MM.1S (cell line): Measurements from ENCODE around the gene ZNF428.

Experiments
- DNase-seq: peaks from one replicate; pipeline ENCODE4 v3.0.0-alpha.2; 2015
- H2AFZ ChIP-seq: fragments of 300-600 bp; sonication (generic); 2 replicates; pipeline ENCODE4 v1.6.0; 2016; ENCODE audit warnings: antibody characterized with exemption, low read length
- H3F3A ChIP-seq: fragments of 300-600 bp; sonication (generic); 2 replicates; pipeline ENCODE4 v1.6.1; 2016; ENCODE audit warnings: mild to moderate bottlenecking, antibody characterized with exemption, low read length, moderate library complexity, mixed read lengths; ENCODE audit not compliant: insufficient read depth
- H3K27ac ChIP-seq: fragments of 300-600 bp; sonication (generic); 2 replicates; pipeline ENCODE4 v1.5.1; 2016; ENCODE audit warnings: mild to moderate bottlenecking, low read length
- H3K27me3 ChIP-seq: fragments of 300-600 bp; sonication (generic); replicated peaks from 2 replicates; pipeline ENCODE4 v1.6.0; 2016; ENCODE audit warnings: low read length; ENCODE audit not compliant: insufficient read depth
- H3K36me3 ChIP-seq: fragments of 300-600 bp; sonication (generic); replicated peaks from 2 replicates; pipeline ENCODE4 v1.6.1; 2016; ENCODE audit warnings: mild to moderate bottlenecking, low read length, mixed read lengths; ENCODE audit not compliant: insufficient read depth
- H3K4me1 ChIP-seq: fragments of 300-600 bp; sonication (generic); 2 replicates; pipeline ENCODE4 v1.6.1; 2016; ENCODE audit warnings: low read length, mixed read lengths
- H3K4me2 ChIP-seq: fragments of 300-600 bp; sonication (generic); 2 replicates; pipeline ENCODE4 v1.6.0; 2016; ENCODE audit warnings: low read depth, low read length
- H3K4me3 ChIP-seq: fragments of 300-600 bp; sonication (generic); 2 replicates; pipeline ENCODE4 v1.5.1; 2016; ENCODE audit warnings: low read length, mixed read lengths
- H3K79me2 ChIP-seq: fragments of 300-600 bp; sonication (generic); 2 replicates; pipeline ENCODE4 v1.6.1; 2016; ENCODE audit warnings: mixed run types, low read length, mixed read lengths
- H3K9ac ChIP-seq: fragments of 300-600 bp; sonication (generic); 2 replicates; pipeline ENCODE4 v1.6.1; 2016; ENCODE audit warnings: low read length, mixed read lengths
- H3K9me2 ChIP-seq: fragments of 300-600 bp; sonication (generic); replicated peaks from 2 replicates; pipeline ENCODE4 v1.6.1; 2016; ENCODE audit warnings: mild to moderate bottlenecking, low read length, mixed read lengths; ENCODE audit not compliant: insufficient read depth
- H3K9me3 ChIP-seq: fragments of 300-600 bp; sonication (generic); replicated peaks from 2 replicates; pipeline ENCODE4 v1.6.1; 2016; ENCODE audit warnings: mild to moderate bottlenecking, low read length, mixed read lengths; ENCODE audit not compliant: insufficient read depth
- H4K20me1 ChIP-seq: fragments of 300-600 bp; sonication (generic); 2 replicates; pipeline ENCODE4 v1.6.1; 2016; ENCODE audit warnings: mild to moderate bottlenecking, low read length, moderate library complexity, mixed read lengths; ENCODE audit not compliant: insufficient read depth
- CTCF ChIP-seq: fragments of 300-600 bp; sonication (generic); IDR thresholded peaks from 2 replicates; pipeline ENCODE4 v1.5.1; 2016; ENCODE audit warnings: antibody characterized with exemption, low read length, mixed read lengths
- EZH2 ChIP-seq: fragments of 300-600 bp; sonication (generic); optimal IDR thresholded peaks from 2 replicates; pipeline ENCODE3; 2017; ENCODE audit warnings: low read depth, mild to moderate bottlenecking, antibody characterized with exemption, low read length, mixed read lengths
- EZH2phosphoT487 ChIP-seq: fragments of 300-600 bp; sonication (generic); IDR thresholded peaks from 2 replicates; pipeline ENCODE4 v1.6.1; 2018; ENCODE audit warnings: antibody characterized with exemption, low read length

ZNF428 gene

GRCh38 chr19:43610493-43610892, 8.9 kb downstream of the ZNF428 start:
- Histone ChIP-seq H2AFZ (no peak overlapping the region), H4K20me1 (no peaks in the 10 kb centered on the region), H3K4me3 (no peak overlapping the region), H3K27ac (no peak overlapping the region), H3K4me2 (no peak overlapping the region), H3K27me3 (no peaks in the 10 kb centered on the region), H3K36me3 (no peaks in the 10 kb centered on the region), H3K79me2 (peaks cover 20% of the 10 kb centered on the region), H3K9me2 (no peaks in the 10 kb centered on the region), H3K9ac (no peak overlapping the region), H3F3A (0 out of 2 replicates have a peak, but pooled peaks cover 5% of the 10 kb centered on the region), H3K9me3 (no peaks in the 10 kb centered on the region), H3K4me1 (no peaks in the 10 kb centered on the region)
- DNase-seq, result no peak
- TF ChIP-seq CTCF (no peak), EZH2 (no peak), EZH2phosphoT487 (no peak)

GRCh38 chr19:43609872-43610271, 9.6 kb downstream of the ZNF428 start:
- no peak for DNase-seq
- no peak overlapping the region for H3K4me3 ChIP-seq
- no peaks in the 10 kb centered on the region for H3K27me3 ChIP-seq
- no peak for TF ChIP-seq EZH2
- TF ChIP-seq CTCF, result no peak
- TF ChIP-seq EZH2phosphoT487, result no peak
- H3K27ac ChIP-seq, result no peak overlapping the region
- 0 out of 2 replicates have a peak, but pooled peaks cover 5% of the 10 kb centered on the region for H3F3A ChIP-seq
- no peak overlapping the region for H2AFZ ChIP-seq
- no peaks in the 10 kb centered on the region for H3K36me3 ChIP-seq
- no peak overlapping the region for H3K4me2 ChIP-seq
- H3K9me3 ChIP-seq, result no peaks in the 10 kb centered on the region
- no peaks in the 10 kb centered on the region for H4K20me1 ChIP-seq
- H3K79me2 ChIP-seq, result peaks cover 15% of the 10 kb centered on the region; the same call in 1 of the 2 replicates
- H3K4me1 ChIP-seq, result no peaks in the 10 kb centered on the region
- no peak overlapping the region for H3K9ac ChIP-seq
- H3K9me2 ChIP-seq, result no peaks in the 10 kb centered on the region

GRCh38 chr19:43607238-43608205, 11.9 kb downstream of the ZNF428 start:
- H3K36me3 ChIP-seq, result no peaks in the 10 kb centered on the region
- no peaks in the 10 kb centered on the region for H3F3A ChIP-seq
- H3K79me2 ChIP-seq, result peaks cover 9% of the 10 kb centered on the region; the same call in 1 of the 2 replicates
- no peak overlapping the region for H2AFZ ChIP-seq
- H3K4me3 ChIP-seq, result no peak overlapping the region
- no peak overlapping the region for H3K9ac ChIP-seq
- no peak overlapping the region for H3K4me2 ChIP-seq
- H3K27me3 ChIP-seq, result no peaks in the 10 kb centered on the region
- H4K20me1 ChIP-seq, result no peaks in the 10 kb centered on the region
- H3K9me3 ChIP-seq, result no peaks in the 10 kb centered on the region
- H3K4me1 ChIP-seq, result no peaks in the 10 kb centered on the region
- H3K9me2 ChIP-seq, result no peaks in the 10 kb centered on the region
- H3K27ac ChIP-seq, result no peak overlapping the region
- DNase-seq, result no peak
- no peak for TF ChIP-seq EZH2
- no peak for TF ChIP-seq CTCF
- no peak for TF ChIP-seq EZH2phosphoT487
